GM12892 (cell line): ENCODE results near the gene MAN1B1.
"Not testable (repeated sequence)": the region's sequence is repeated elsewhere in the genome, so short reads cannot be mapped to it uniquely, and the experiment has no call there.

Source experiments
- DNase-seq: peaks from one replicate; pipeline ENCODE4 v3.0.0; 2011; ENCODE audit not compliant: insufficient read length
- FAIRE-seq: peaks from 2 replicates; lab custom pipeline; 2011; peaks lifted over from hg19 to GRCh38; lab: Jason Lieb, UNC
- POLR2A ChIP-seq: IDR thresholded peaks from 2 replicates; pipeline ENCODE4 v1.6.1; 2011; ENCODE audit warnings: low read depth, low read length, control low read depth
- POLR2AphosphoS5 ChIP-seq: IDR thresholded peaks from 2 replicates; pipeline ENCODE4 v1.6.1; 2011; ENCODE audit warnings: low read depth, low read length, control low read depth
- TAF1 ChIP-seq: IDR thresholded peaks from 2 replicates; pipeline ENCODE4 v1.6.1; 2011; ENCODE audit warnings: low read depth, mild to moderate bottlenecking, control low read depth, low read length, borderline replicate concordance

MAN1B1 gene

GRCh38 chr9:137114613-137115393 lies 28.0 kb downstream of the MAN1B1 start, which contains the start of gene DPP7:
Gene DPP7 (minus strand): TSS chr9:137114733. CDS start chr9:137114713, 20 bp downstream.
- FAIRE-seq (peak; percentile 83), DNase-seq (peak; percentile 98)
- 0 out of 2 replicates have a peak, but pooled peaks have one; percentile 36 for TF ChIP-seq POLR2AphosphoS5
- TF ChIP-seq POLR2A: peak; percentile 61; the same call in 1 of the 2 replicates
- no peak for TF ChIP-seq TAF1

GRCh38 chr9:137115394-137116026 lies 28.7 kb downstream of the MAN1B1 start:
- FAIRE-seq (no peak), DNase-seq (no peak)
- TF ChIP-seq POLR2A (no peak), POLR2AphosphoS5 (no peak), TAF1 (no peak)

- FAIRE-seq: no peak
- no peak for DNase-seq
- TF ChIP-seq POLR2A (no peak), POLR2AphosphoS5 (no peak), TAF1 (no peak)
Measured at GRCh38 chr9:137116027-137116507, 29.3 kb downstream of the MAN1B1 start.

GRCh38 chr9:137116728-137117127 lies 29.9 kb downstream of the MAN1B1 start:
- no peak for FAIRE-seq
- TF ChIP-seq POLR2AphosphoS5: no peak
- TF ChIP-seq POLR2A: no peak
- TF ChIP-seq TAF1: no peak

GRCh38 chr9:137117269-137117731 lies 30.5 kb downstream of the MAN1B1 start:
- FAIRE-seq (no peak), DNase-seq (no peak)
- TF ChIP-seq TAF1: no peak
- no peak for TF ChIP-seq POLR2A
- no peak for TF ChIP-seq POLR2AphosphoS5

More at GRCh38 chr9:137116728-137117127, 29.9 kb downstream of the MAN1B1 start:
- no peak for DNase-seq

GRCh38 chr9:137118092-137118603 lies 31.4 kb downstream of the MAN1B1 start:
- not testable (repeated sequence) for FAIRE-seq, DNase-seq

- not testable (repeated sequence) for DNase-seq
Measured at GRCh38 chr9:137121927-137122795, 35.4 kb downstream of the MAN1B1 start.

GRCh38 chr9:137122796-137123467 lies 36.1 kb downstream of the MAN1B1 start:
- FAIRE-seq, DNase-seq: not testable (repeated sequence)

More at GRCh38 chr9:137121927-137122795, 35.4 kb downstream of the MAN1B1 start:
- FAIRE-seq: not testable (repeated sequence)

GRCh38 chr9:137123468-137123837 lies 36.7 kb downstream of the MAN1B1 start:
- FAIRE-seq (no peak), DNase-seq (no peak)
- TF ChIP-seq POLR2AphosphoS5: no peak
- no peak for TF ChIP-seq POLR2A
- no peak for TF ChIP-seq TAF1

- not testable (repeated sequence) for FAIRE-seq, DNase-seq
Measured at GRCh38 chr9:137123952-137124462, 37.2 kb downstream of the MAN1B1 start.

GRCh38 chr9:137126786-137127185 lies 40.0 kb downstream of the MAN1B1 start:
- no peak for DNase-seq
- no peak for FAIRE-seq
- no peak for TF ChIP-seq POLR2A
- TF ChIP-seq POLR2AphosphoS5: no peak
- no peak for TF ChIP-seq TAF1
